H9 (cell line): ENCODE measurements around the gene ADARB2. TPM values are rescaled to one million over a fixed set of nuclear protein-coding genes. Genes with fewer than 3 reads are reported as not detected.

Experiments
- DNase-seq: peaks from one replicate; pipeline ENCODE4 v3.0.0-alpha.2; 2017
- H2AFZ ChIP-seq: one replicate; pipeline ENCODE4 v1.6.1; 2013; ENCODE audit warnings: mild to moderate bottlenecking, low read length, control low read depth, moderate library complexity
- H2AK5ac ChIP-seq: 2 replicates; pipeline ENCODE4 v1.6.1; 2013; ENCODE audit warnings: low read length, control low read depth, mixed read lengths; ENCODE audit not compliant: insufficient read length
- H2BK120ac ChIP-seq: one replicate; pipeline ENCODE4 v1.6.1; 2013; ENCODE audit warnings: low read depth, mild to moderate bottlenecking, low read length, control low read depth, inconsistent platforms; ENCODE audit not compliant: poor library complexity, severe bottlenecking
- H2BK12ac ChIP-seq: 2 replicates; pipeline ENCODE4 v1.6.1; 2013; ENCODE audit warnings: low read length, control low read depth, mixed read lengths, low read depth; ENCODE audit not compliant: insufficient read length
- H2BK15ac ChIP-seq: 2 replicates; pipeline ENCODE4 v1.6.1; 2013; ENCODE audit warnings: low read depth, low read length, control low read depth
- H2BK20ac ChIP-seq: one replicate; pipeline ENCODE4 v1.6.1; 2013; ENCODE audit warnings: low read depth, mild to moderate bottlenecking, low read length, control low read depth, inconsistent platforms; ENCODE audit not compliant: poor library complexity, severe bottlenecking
- H2BK5ac ChIP-seq: 2 replicates; pipeline ENCODE4 v1.6.1; 2013; ENCODE audit warnings: low read length, control low read depth, mixed read lengths; ENCODE audit not compliant: insufficient read length
- H3K14ac ChIP-seq: 2 replicates; pipeline ENCODE4 v1.6.1; 2013; ENCODE audit warnings: low read length, control low read depth; ENCODE audit not compliant: insufficient read depth
- H3K18ac ChIP-seq: 2 replicates; pipeline ENCODE4 v1.6.1; 2013; ENCODE audit warnings: low read depth, mild to moderate bottlenecking, mixed read lengths, low read length, control low read depth; ENCODE audit not compliant: insufficient read length
- H3K23ac ChIP-seq: 2 replicates; pipeline ENCODE4 v1.6.1; 2013; ENCODE audit warnings: low read length, control low read depth, mixed read lengths, low read depth; ENCODE audit not compliant: insufficient read length
- H3K23me2 ChIP-seq: 2 replicates; pipeline ENCODE4 v1.6.1; 2013; ENCODE audit warnings: low read depth, mild to moderate bottlenecking, mixed read lengths, low read length, control low read depth; ENCODE audit not compliant: insufficient read length, poor library complexity, severe bottlenecking
- H3K27ac ChIP-seq: 2 replicates; pipeline ENCODE4 v1.5.1; 2013; ENCODE audit warnings: low read length, control low read depth, mixed read lengths, low read depth; ENCODE audit not compliant: insufficient read length
- H3K27me3 ChIP-seq: 2 replicates; pipeline ENCODE4 v1.6.1; 2013; ENCODE audit warnings: low read length, control low read depth, inconsistent platforms; ENCODE audit not compliant: insufficient read depth
- H3K4ac ChIP-seq: 2 replicates; pipeline ENCODE4 v1.6.1; 2013; ENCODE audit warnings: low read depth, mild to moderate bottlenecking, control low read depth, inconsistent platforms, low read length, moderate library complexity
- H3K4me1 ChIP-seq: 2 replicates; pipeline ENCODE4 v1.6.1; 2013; ENCODE audit warnings: low read length, control low read depth, inconsistent platforms; ENCODE audit not compliant: insufficient read depth
- H3K4me2 ChIP-seq: 2 replicates; pipeline ENCODE4 v1.6.1; 2013; ENCODE audit warnings: low read length, control low read depth, mixed read lengths; ENCODE audit not compliant: insufficient read length, insufficient read depth
- H3K56ac ChIP-seq: 2 replicates; pipeline ENCODE4 v1.6.1; 2013; ENCODE audit warnings: low read depth, mild to moderate bottlenecking, mixed read lengths, low read length, control low read depth; ENCODE audit not compliant: insufficient read length
- H3K79me1 ChIP-seq: 2 replicates; pipeline ENCODE4 v1.6.1; 2013; ENCODE audit warnings: low read depth, mild to moderate bottlenecking, moderate library complexity, low read length, control low read depth, inconsistent platforms; ENCODE audit not compliant: insufficient read depth, poor library complexity, severe bottlenecking
- H3K79me2 ChIP-seq: 2 replicates; pipeline ENCODE4 v1.6.1; 2013; ENCODE audit warnings: low read length, control low read depth, inconsistent platforms; ENCODE audit not compliant: insufficient read depth
- H3K9ac ChIP-seq: 2 replicates; pipeline ENCODE4 v1.6.1; 2013; ENCODE audit warnings: low read length, control low read depth, mixed read lengths; ENCODE audit not compliant: insufficient read length; ENCODE audit errors: extremely low read depth
- H3K9me3 ChIP-seq: one replicate; pipeline ENCODE4 v1.6.1; 2013; ENCODE audit warnings: low read depth, low read length, inconsistent platforms; ENCODE audit not compliant: control insufficient read depth
- H3T11ph ChIP-seq: one replicate; pipeline ENCODE4 v1.6.1; 2013; ENCODE audit warnings: mild to moderate bottlenecking, low read length, control low read depth, inconsistent platforms
- H4K20me1 ChIP-seq: one replicate; pipeline ENCODE4 v1.6.1; 2013; ENCODE audit not compliant: control insufficient read depth, insufficient read length, insufficient read depth
- H4K5ac ChIP-seq: 2 replicates; pipeline ENCODE4 v1.6.1; 2013; ENCODE audit warnings: low read depth, mild to moderate bottlenecking, mixed read lengths, low read length, control low read depth; ENCODE audit not compliant: insufficient read length
- H4K8ac ChIP-seq: replicated peaks from 2 replicates; pipeline ENCODE4 v1.6.1; 2013; ENCODE audit warnings: low read length, control low read depth, mixed read lengths, low read depth; ENCODE audit not compliant: insufficient read length
- H4K91ac ChIP-seq: 2 replicates; pipeline ENCODE4 v1.6.1; 2013; ENCODE audit warnings: low read depth, mild to moderate bottlenecking, moderate library complexity, mixed read lengths, low read length, control low read depth; ENCODE audit not compliant: insufficient read length
- H3K27ac Mint-ChIP-seq, 3 experiments: 2 replicates in 2 of 3; 3 replicates in 1 of 3; pipeline ENCODE4 v1.8.0; 2020 to 2021; ENCODE audit warnings: mixed read lengths in 3 of 3, mild to moderate bottlenecking in 1 of 3, moderate library complexity in 1 of 3
- H3K27me3 Mint-ChIP-seq: 2 replicates; pipeline ENCODE4 v1.8.0; 2021; ENCODE audit warnings: low read depth, mild to moderate bottlenecking, moderate library complexity, mixed read lengths
- H3K36me3 Mint-ChIP-seq, 3 experiments: 2 replicates in 2 of 3; 3 replicates in 1 of 3; pipeline ENCODE4 v1.8.0; 2020 to 2021; ENCODE audit warnings: low read depth in 3 of 3, mixed read lengths in 3 of 3; ENCODE audit not compliant: insufficient read depth in 1 of 3
- H3K4me1 Mint-ChIP-seq, 2 experiments: 2 replicates each; pipeline ENCODE4 v1.8.0; 2020; ENCODE audit warnings: mixed read lengths in 2 of 2
- H3K4me3 Mint-ChIP-seq, 2 experiments: 2 replicates in 1 of 2; 3 replicates in 1 of 2; pipeline ENCODE4 v1.8.0; 2020 to 2021; ENCODE audit warnings: mild to moderate bottlenecking in 2 of 2, mixed read lengths in 2 of 2, moderate library complexity in 1 of 2
- H3K9me3 Mint-ChIP-seq, 2 experiments: 2 replicates in 1 of 2; 3 replicates in 1 of 2; pipeline ENCODE4 v1.8.0; 2020; ENCODE audit warnings: mild to moderate bottlenecking in 2 of 2, mixed read lengths in 2 of 2, moderate library complexity in 1 of 2
- WGBS: extraction: QIAGEN DNeasy Blood & Tissue Kit; methylation state at CpG from one replicate; pipeline ENCODE4 v1.1.7; 2013; ENCODE audit warnings: missing lambda C conversion rate, low lambda C conversion rate, mixed read lengths; ENCODE audit not compliant: insufficient read length; ENCODE audit errors: extremely low coverage; 5-methylcytosine and 5-hydroxymethylcytosine counted together
- total RNA-seq: library from RNA; stranded (reverse); gene quantifications from 2 replicates; pipeline ENCODE4 v1.2.1, GENCODE V29; 2021
- TF ChIP-seq, protein P1 (sequence below): fragments of 200-600 bp; sonication (generic); conservative IDR thresholded peaks from 3 replicates; pipeline ENCODE4 v1.8.0; 2021; ENCODE audit warnings: antibody characterized with exemption, mild to moderate bottlenecking

The ADARB2 gene
- total RNA-seq, 1 experiment from 2014 or later = 0.87 TPM

DNA sequence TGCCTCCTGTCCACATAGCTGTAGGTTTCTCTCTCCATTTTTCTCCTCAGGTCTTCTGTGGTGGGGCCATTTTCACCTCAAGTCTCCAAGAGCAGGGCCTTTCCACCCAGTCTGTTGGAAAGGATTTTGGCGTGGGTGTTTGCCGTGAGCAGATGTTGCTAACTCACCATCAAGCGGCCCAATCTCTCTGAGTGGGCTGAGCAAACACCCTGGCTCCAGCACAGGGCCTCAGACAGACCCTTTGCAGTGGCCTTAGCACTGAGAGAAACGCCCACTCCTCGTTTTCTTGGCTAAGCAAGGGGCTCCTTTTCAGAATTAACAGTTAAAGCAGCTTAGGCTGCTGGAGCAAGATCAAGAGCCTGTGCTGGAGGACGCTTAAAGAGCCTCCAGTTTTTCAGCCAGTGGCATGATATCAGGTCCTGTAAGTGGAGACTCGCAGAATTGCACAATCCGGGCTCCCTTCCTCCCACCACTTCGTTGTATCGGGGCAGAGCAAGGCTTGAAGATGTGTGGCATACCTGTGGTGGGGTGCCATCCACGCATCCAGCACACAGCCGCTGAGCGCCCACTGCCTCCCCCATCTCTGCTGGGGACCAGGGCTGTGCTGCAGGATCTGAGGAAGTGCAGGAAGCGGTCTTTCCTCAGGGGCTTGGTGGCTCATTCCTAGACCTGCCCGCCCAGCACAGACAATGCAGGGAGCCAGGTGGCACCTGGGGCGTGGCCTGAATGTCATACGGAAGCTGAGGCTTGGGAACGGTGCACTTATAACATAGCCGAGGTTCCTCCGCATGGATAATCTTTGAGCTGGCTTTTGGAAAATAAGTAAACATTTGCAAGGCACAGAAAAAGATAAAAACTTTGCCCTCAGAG is 142.7 kb downstream of the ADARB2 start:
- H3K27ac ChIP-seq = no peak overlapping the region
- no peaks in the 10 kb centered on the region for H3K4me1 ChIP-seq
- peak; percentile 23 for DNase-seq
- no peak overlapping the region for H4K5ac ChIP-seq
- H3K23ac ChIP-seq = no peak overlapping the region
- no peak overlapping the region for H4K91ac ChIP-seq
- H2BK5ac ChIP-seq = no peak overlapping the region
- TF ChIP-seq, protein P1, sequence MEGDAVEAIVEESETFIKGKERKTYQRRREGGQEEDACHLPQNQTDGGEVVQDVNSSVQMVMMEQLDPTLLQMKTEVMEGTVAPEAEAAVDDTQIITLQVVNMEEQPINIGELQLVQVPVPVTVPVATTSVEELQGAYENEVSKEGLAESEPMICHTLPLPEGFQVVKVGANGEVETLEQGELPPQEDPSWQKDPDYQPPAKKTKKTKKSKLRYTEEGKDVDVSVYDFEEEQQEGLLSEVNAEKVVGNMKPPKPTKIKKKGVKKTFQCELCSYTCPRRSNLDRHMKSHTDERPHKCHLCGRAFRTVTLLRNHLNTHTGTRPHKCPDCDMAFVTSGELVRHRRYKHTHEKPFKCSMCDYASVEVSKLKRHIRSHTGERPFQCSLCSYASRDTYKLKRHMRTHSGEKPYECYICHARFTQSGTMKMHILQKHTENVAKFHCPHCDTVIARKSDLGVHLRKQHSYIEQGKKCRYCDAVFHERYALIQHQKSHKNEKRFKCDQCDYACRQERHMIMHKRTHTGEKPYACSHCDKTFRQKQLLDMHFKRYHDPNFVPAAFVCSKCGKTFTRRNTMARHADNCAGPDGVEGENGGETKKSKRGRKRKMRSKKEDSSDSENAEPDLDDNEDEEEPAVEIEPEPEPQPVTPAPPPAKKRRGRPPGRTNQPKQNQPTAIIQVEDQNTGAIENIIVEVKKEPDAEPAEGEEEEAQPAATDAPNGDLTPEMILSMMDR = no peak
- no peak overlapping the region for H3K56ac ChIP-seq
- no peaks in the 10 kb centered on the region for H3K79me2 ChIP-seq
- H3K4me2 ChIP-seq = no peak overlapping the region
- Mint-ChIP-seq H3K4me1 (peaks cover 0 to 2% of the 10 kb centered on the region in 2 experiments; a peak in 1 of 4 replicates), H3K27me3 (peaks cover 7% of the 10 kb centered on the region), H3K36me3 (no peaks in the 10 kb centered on the region), H3K9me3 (peaks cover 0 to 3% of the 10 kb centered on the region in 2 experiments; a peak in 1 of 5 replicates), H3K27ac (peak overlapping the region in 1 of 3 experiments; percentile 19; a peak in 2 of 7 replicates), H3K4me3 (no peak overlapping the region)
- H2BK15ac ChIP-seq = no peak overlapping the region
- no peaks in the 10 kb centered on the region for H3K79me1 ChIP-seq
- no peak overlapping the region for H3K14ac ChIP-seq
- H2BK20ac ChIP-seq = no peak overlapping the region
- no peak overlapping the region for H3K18ac ChIP-seq
- H4K8ac ChIP-seq = no peak overlapping the region
- H2BK120ac ChIP-seq = no peak overlapping the region
- no CpG with 5 or more reads among the region's 20 CpGs for WGBS
- H2AFZ ChIP-seq = no peak overlapping the region
- no peak overlapping the region for H3K4ac ChIP-seq
- H3T11ph ChIP-seq = no peak overlapping the region
- no peak overlapping the region for H2AK5ac ChIP-seq
- H4K20me1 ChIP-seq = no peaks in the 10 kb centered on the region
- no peaks in the 10 kb centered on the region for H3K27me3 ChIP-seq
- no peak overlapping the region for H3K9ac ChIP-seq
- no peaks in the 10 kb centered on the region for H3K23me2 ChIP-seq
- no peak overlapping the region for H2BK12ac ChIP-seq
- H3K9me3 ChIP-seq = no peaks in the 10 kb centered on the region
